Tibial nerve (tissue), 3 donors: ENCODE measurements around the gene SCAF4.

Source experiments
- POLR2A ChIP-seq, 2 donors: fragments of 450-650 bp; IDR thresholded peaks; one replicate each; pipeline ENCODE4 v1.6.1; 2017; ENCODE audit warnings: antibody characterized with exemption in 2 of 2, mild to moderate bottlenecking in 2 of 2, moderate library complexity in 2 of 2
- TF ChIP-seq, protein P1 (sequence below), 5 experiments: fragments of 200-600 bp in 3 of 5; fragments of 450-650 bp in 2 of 5; sonication (generic) in 3 of 5; IDR thresholded peaks; one replicate each; pipeline ENCODE4 v1.5.1; 2016 to 2019; ENCODE audit warnings: antibody characterized with exemption in 5 of 5, mild to moderate bottlenecking in 3 of 5, moderate library complexity in 2 of 5

DNA sequence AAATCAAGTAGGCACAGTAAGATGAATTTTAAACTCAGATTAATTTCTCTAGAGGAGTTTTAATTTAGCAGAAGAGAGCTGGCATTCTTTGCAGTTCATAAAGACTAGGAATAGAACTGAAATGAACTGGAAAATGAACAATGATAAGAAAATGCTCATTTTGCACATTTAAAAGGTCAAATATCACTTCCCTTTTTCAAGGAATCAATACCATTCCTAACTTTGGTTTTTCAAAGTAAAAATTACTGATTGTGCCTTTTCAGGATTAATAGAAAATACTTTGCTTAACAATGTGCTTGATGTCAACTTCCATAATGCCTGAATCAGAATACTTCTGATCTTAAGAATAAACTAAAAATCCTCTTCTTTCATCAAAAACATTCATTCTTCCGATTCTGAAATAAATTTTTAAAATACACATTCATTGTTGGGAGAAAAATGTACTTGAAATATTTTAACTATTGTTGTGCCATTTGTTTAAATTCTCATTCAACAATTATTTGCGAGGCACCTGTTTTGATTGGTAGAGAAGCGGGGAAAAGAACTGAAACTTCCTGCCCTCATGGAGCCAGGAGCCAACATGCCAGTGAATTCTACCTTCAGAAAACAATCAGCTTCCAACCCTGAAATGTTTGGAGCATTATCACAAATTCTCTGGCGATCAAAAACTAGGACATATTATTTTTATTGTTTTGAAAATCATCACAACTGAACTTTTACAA is 2.1 kb downstream of the SCAF4 start:
- no peak for TF ChIP-seq POLR2A (IDR thresholded peaks at IDR 0.05)
- TF ChIP-seq, protein P1, sequence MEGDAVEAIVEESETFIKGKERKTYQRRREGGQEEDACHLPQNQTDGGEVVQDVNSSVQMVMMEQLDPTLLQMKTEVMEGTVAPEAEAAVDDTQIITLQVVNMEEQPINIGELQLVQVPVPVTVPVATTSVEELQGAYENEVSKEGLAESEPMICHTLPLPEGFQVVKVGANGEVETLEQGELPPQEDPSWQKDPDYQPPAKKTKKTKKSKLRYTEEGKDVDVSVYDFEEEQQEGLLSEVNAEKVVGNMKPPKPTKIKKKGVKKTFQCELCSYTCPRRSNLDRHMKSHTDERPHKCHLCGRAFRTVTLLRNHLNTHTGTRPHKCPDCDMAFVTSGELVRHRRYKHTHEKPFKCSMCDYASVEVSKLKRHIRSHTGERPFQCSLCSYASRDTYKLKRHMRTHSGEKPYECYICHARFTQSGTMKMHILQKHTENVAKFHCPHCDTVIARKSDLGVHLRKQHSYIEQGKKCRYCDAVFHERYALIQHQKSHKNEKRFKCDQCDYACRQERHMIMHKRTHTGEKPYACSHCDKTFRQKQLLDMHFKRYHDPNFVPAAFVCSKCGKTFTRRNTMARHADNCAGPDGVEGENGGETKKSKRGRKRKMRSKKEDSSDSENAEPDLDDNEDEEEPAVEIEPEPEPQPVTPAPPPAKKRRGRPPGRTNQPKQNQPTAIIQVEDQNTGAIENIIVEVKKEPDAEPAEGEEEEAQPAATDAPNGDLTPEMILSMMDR (IDR thresholded peaks at IDR 0.05), result no peak
